Neutrophil (primary cell): ENCODE results near the gene ARHGAP40.

Source experiments
- H3K27ac ChIP-seq: fragments of 200-600 bp; sonication (generic); 2 replicates; pipeline ENCODE4 v1.5.1; 2016; ENCODE audit warnings: mild to moderate bottlenecking, moderate library complexity
- H3K27me3 ChIP-seq: fragments of 200-600 bp; sonication (generic); 2 replicates; pipeline ENCODE4 v1.6.0; 2016; ENCODE audit warnings: mild to moderate bottlenecking
- H3K36me3 ChIP-seq: fragments of 200-600 bp; sonication (generic); 2 replicates; pipeline ENCODE4 v1.5.1; 2017
- H3K4me1 ChIP-seq, 2 experiments: fragments of 200-600 bp in 1 of 2; sonication (generic) in 1 of 2; 1 replicate in 1 of 2; 2 replicates in 1 of 2; pipeline versions ENCODE4 v1.5.1 to v1.6.1; 2013 to 2016; ENCODE audit warnings: low read depth in 1 of 2, low read length in 1 of 2, mild to moderate bottlenecking in 1 of 2, moderate library complexity in 1 of 2; ENCODE audit not compliant: control insufficient read depth in 1 of 2, insufficient read depth in 1 of 2
- H3K4me3 ChIP-seq, 2 experiments: fragments of 200-600 bp in 1 of 2; sonication (generic) in 1 of 2; 1 replicate in 1 of 2; 2 replicates in 1 of 2; pipeline ENCODE4 v1.5.1; 2013 to 2016; ENCODE audit warnings: low read depth in 1 of 2, low read length in 1 of 2, mild to moderate bottlenecking in 1 of 2, moderate library complexity in 1 of 2
- H3K9me3 ChIP-seq: fragments of 200-600 bp; sonication (generic); 2 replicates; pipeline ENCODE4 v1.5.1; 2016
- TF ChIP-seq, protein P1 (sequence below): fragments of 200-600 bp; sonication (generic); IDR thresholded peaks from 2 replicates; pipeline ENCODE4 v1.5.1; 2016; ENCODE audit warnings: antibody characterized with exemption

The ARHGAP40 gene

DNA sequence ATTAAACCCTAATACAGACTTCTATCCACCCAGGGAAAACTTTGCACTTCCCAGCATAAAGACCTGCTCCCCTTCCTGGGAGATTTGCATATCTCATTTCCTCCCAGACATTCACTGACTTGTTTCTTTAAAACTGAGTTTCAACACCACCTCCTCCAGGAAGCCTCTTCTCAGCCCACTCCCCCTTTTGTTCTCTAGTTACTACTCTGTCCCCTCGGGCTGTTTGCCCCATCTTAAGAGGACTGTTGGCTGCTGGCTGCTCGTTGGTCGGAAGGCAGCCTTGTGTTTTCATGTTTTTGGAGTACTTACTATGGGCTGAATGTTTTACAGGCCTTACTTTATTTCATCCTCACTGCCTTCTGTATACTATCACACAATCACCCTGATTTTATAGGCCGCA, 6.6 kb downstream of the ARHGAP40 start:
- H3K27me3 ChIP-seq, result peaks cover 59% of the 10 kb centered on the region
- no peaks in the 10 kb centered on the region for H3K36me3 ChIP-seq
- H3K9me3 ChIP-seq, result no peaks in the 10 kb centered on the region
- no peak overlapping the region for H3K4me3 ChIP-seq
- TF ChIP-seq, protein P1, sequence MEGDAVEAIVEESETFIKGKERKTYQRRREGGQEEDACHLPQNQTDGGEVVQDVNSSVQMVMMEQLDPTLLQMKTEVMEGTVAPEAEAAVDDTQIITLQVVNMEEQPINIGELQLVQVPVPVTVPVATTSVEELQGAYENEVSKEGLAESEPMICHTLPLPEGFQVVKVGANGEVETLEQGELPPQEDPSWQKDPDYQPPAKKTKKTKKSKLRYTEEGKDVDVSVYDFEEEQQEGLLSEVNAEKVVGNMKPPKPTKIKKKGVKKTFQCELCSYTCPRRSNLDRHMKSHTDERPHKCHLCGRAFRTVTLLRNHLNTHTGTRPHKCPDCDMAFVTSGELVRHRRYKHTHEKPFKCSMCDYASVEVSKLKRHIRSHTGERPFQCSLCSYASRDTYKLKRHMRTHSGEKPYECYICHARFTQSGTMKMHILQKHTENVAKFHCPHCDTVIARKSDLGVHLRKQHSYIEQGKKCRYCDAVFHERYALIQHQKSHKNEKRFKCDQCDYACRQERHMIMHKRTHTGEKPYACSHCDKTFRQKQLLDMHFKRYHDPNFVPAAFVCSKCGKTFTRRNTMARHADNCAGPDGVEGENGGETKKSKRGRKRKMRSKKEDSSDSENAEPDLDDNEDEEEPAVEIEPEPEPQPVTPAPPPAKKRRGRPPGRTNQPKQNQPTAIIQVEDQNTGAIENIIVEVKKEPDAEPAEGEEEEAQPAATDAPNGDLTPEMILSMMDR, result no peak
- no peaks in the 10 kb centered on the region for H3K4me1 ChIP-seq
- no peak overlapping the region for H3K27ac ChIP-seq

DNA sequence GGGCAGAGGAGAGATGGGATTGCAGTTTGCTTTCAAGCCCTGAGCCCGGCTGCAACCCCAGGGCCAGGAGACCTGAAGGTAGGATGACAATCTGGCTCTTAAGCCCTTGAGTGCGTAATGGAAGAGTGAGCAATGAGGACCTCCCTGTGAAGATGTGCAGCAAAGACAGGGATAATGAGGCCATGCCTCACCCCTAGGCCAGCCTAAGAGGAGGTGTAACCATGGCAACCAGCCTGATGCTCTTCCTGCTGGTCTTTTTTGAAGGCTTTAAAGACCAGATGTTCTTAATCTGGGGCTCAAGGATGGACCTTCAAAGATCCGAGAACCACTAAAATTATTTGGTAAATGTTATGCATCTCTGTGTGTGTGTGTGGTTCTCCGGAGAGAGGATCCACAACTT, 8.2 kb downstream of the ARHGAP40 start:
- no peaks in the 10 kb centered on the region for H3K9me3 ChIP-seq
- H3K27me3 ChIP-seq, result peaks cover 43% of the 10 kb centered on the region
- TF ChIP-seq, protein P1, result no peak
- H3K4me3 ChIP-seq, result no peak overlapping the region
- H3K36me3 ChIP-seq, result no peaks in the 10 kb centered on the region
- H3K4me1 ChIP-seq, result no peaks in the 10 kb centered on the region
- H3K27ac ChIP-seq, result no peak overlapping the region

DNA sequence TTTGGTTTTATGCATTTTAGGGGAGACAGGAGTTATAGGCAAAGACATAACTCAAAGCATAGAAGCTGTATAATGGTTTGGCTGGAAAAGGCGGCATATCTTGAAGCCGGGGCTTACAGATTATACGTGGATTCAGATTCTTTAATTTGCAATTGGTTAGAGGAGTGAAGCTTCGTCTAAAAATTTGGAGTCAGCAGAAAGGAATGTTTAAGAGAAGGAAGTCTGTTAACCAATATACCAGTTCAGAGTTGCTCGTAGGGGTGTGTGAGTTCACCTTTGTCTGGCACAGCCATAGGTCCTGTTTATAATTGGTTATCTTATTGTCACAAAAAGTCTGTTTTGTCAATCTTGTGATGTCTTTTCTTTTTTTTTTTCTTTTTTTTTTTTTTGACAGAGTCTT, 8.9 kb downstream of the ARHGAP40 start:
- H3K27me3 ChIP-seq, result peaks cover 36% of the 10 kb centered on the region
- no peak overlapping the region for H3K27ac ChIP-seq
- no peaks in the 10 kb centered on the region for H3K36me3 ChIP-seq
- H3K4me3 ChIP-seq, result no peak overlapping the region
- TF ChIP-seq, protein P1, result no peak
- H3K9me3 ChIP-seq, result no peaks in the 10 kb centered on the region
- no peaks in the 10 kb centered on the region for H3K4me1 ChIP-seq

DNA sequence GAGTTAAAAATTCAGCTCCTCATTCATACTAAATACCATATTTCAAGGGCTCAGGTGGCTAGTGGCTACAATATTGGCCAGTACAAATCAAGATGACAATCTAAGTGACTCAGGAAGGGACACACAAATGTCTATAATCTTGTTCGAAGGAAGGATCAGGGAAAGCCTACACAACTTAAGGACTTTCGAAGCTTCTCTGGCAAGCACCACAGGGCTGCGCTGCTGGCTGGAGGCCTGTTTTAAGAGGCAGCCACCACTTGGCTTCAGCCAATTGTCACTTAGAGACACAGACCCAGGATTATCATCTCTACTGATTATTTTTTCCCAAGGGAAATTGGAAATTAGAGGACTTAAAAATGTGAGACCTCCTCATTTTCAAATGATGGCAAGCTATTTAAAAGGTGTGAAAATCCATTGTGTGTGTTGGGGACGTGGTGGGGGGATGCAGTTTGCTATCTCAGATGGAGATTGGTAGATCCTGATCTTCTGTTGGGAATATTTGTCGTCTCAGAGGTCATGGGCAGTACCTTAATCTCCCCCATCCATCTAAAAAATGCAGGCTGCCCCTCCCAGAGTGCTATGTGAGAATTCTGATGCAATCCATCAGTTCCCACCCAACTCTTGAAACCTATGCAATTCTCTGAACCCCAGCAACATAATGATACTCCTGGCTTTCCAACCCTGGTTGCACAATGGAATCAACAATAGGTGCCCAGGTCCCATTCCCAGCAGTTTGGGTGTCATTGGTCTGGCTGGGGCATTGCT, 11.3 kb downstream of the ARHGAP40 start:
- H3K36me3 ChIP-seq, result no peaks in the 10 kb centered on the region
- no peak overlapping the region for H3K27ac ChIP-seq
- TF ChIP-seq, protein P1, result no peak
- no peaks in the 10 kb centered on the region for H3K9me3 ChIP-seq
- no peaks in the 10 kb centered on the region for H3K4me1 ChIP-seq
- H3K4me3 ChIP-seq, result no peak overlapping the region
- H3K27me3 ChIP-seq, result peaks cover 20% of the 10 kb centered on the region

DNA sequence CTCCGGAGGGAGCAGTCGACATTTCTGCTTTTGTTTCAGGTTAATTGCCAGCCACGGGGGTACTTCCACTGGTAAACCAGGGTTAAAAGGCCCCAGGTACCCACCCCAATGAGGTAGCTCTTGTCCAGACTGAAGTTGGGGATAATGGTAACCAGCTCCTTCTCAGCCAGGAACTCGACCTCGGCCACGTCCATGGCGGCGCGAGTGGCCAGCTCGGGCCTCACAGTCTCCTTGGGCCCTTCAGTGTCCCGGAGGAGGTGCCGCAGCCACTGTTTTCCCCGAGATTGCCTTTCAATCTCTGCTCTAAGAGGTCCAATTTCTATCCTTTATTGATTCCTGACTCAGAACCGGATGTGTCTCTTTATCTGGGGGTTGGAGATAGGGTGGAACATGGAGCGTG, 13.7 kb downstream of the ARHGAP40 start:
- TF ChIP-seq, protein P1, result no peak
- Histone ChIP-seq H3K9me3 (no peaks in the 10 kb centered on the region), H3K4me1 (no peaks in the 10 kb centered on the region), H3K36me3 (no peaks in the 10 kb centered on the region), H3K27ac (no peak overlapping the region), H3K27me3 (peaks cover 20% of the 10 kb centered on the region), H3K4me3 (no peak overlapping the region)
